Thyroid gland (tissue), 4 donors: ENCODE measurements around the gene EXOC4. TPM values are rescaled to one million over a fixed set of nuclear protein-coding genes. Genes with fewer than 3 reads are reported as not detected.

ENCODE experiments used
- DNase-seq, 2 donors: peaks; one replicate each; pipeline ENCODE4 v3.0.0-alpha.2; 2019
- H3K27ac ChIP-seq, 3 donors: fragments of 200-600 bp; sonication (generic); 1 replicate in 2 of 3; 2 replicates in 1 of 3; pipeline ENCODE4 v1.5.1; 2016 to 2019; ENCODE audit warnings: mild to moderate bottlenecking in 1 of 3, moderate library complexity in 1 of 3
- H3K27me3 ChIP-seq: fragments of 200-600 bp; sonication (generic); one replicate; pipeline ENCODE4 v1.5.1; 2019
- H3K36me3 ChIP-seq, 2 donors: fragments of 200-600 bp; sonication (generic); one replicate each; pipeline ENCODE4 v1.5.1; 2016 to 2019
- H3K4me1 ChIP-seq, 2 donors: fragments of 200-600 bp; sonication (generic); one replicate each; pipeline ENCODE4 v1.5.1; 2017 to 2019
- H3K4me3 ChIP-seq, 3 donors: fragments of 200-600 bp; sonication (generic); replicated peaks in 1 of 3; 1 replicate in 2 of 3; 2 replicates in 1 of 3; pipeline ENCODE4 v1.5.1; 2016; ENCODE audit warnings: mild to moderate bottlenecking in 1 of 3
- H3K9me3 ChIP-seq: fragments of 200-600 bp; sonication (generic); one replicate; pipeline ENCODE4 v1.5.1; 2017
- CTCF ChIP-seq, 6 experiments: fragments of 200-600 bp in 3 of 6; fragments of 450-650 bp in 3 of 6; sonication (generic) in 3 of 6; IDR thresholded peaks; one replicate each; pipeline ENCODE4 v1.5.1; 2016 to 2019; ENCODE audit warnings: antibody characterized with exemption in 6 of 6, mild to moderate bottlenecking in 2 of 6, inconsistent platforms in 1 of 6, moderate library complexity in 1 of 6
- POLR2A ChIP-seq, 2 donors: fragments of 450-650 bp; IDR thresholded peaks; one replicate each; pipeline ENCODE4 v1.6.1; 2017; ENCODE audit warnings: antibody characterized with exemption in 2 of 2, mild to moderate bottlenecking in 2 of 2, moderate library complexity in 1 of 2
- WGBS, 2 donors: methylation state at CpG; one replicate each; pipeline ENCODE4 v1.1.5; 2017; 5-methylcytosine and 5-hydroxymethylcytosine counted together
- intact Hi-C: fragments of 100-400 bp; cut with DNase I; formaldehyde crosslinking; loops from one replicate; pipeline ENCODE4 v1.15.1; 2023
- total RNA-seq, 4 donors: library from RNA; depleted of rRNA; stranded (reverse); fragments of >200 nt; gene quantifications; one replicate each; pipeline ENCODE4 v1.2.3, GENCODE V29; 2016

EXOC4 gene
- total RNA-seq, 4 donors from 2014 or later: 74.0 to 116 (median 107) TPM

DNA sequence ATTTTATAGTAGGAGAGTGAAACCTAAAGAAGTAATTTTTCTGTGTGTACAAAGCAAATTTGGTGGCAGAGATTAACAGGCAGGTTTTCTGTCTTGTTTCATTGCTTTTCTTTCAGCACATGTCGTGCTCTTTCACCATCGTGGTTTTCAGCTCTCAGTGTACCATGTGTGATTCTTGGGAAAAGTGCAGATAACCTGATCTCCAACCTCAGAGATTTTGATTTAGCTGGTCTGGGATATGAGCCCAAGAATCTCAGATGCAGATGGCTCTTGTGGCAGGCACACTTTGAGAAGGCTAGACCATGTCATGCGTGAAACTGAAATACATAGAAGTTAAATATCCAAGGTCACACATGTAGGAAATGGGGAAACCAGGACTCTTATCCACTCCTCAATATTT is 317.4 kb downstream of the EXOC4 start:
- H3K4me3 ChIP-seq: no peak overlapping the region

DNA sequence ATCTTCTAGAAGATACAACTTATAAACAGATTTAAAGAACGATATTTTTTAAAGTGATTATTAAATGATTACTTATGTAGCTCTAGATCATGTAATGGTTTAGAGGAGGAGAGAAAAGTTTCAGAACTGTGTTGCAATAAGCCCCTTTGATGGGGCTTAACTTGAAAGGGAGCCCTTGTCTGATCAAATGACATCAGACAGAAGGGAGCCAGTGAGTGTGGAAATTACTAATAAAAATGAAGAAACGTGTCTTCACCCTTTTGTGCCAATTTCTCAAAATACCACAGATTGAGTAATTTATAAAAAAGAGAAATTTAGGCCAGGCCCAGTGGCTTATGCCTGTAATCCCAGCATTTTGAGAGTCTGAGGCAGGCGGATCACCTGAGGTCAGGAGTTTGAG is 318.2 kb downstream of the EXOC4 start:
- no peak for DNase-seq

More for the DNA sequence above, 317.4 kb downstream of the EXOC4 start:
- DNase-seq: no peak
- Histone ChIP-seq H3K27ac (no peak overlapping the region), H3K36me3 (no peaks in the 10 kb centered on the region), H3K9me3 (no peaks in the 10 kb centered on the region), H3K4me1 (no peaks in the 10 kb centered on the region), H3K27me3 (no peaks in the 10 kb centered on the region)
- 96 to 97% methylated on average over 3 of the region's 3 CpGs for WGBS, 2 donors
- intact Hi-C loops: no loop called here
- TF ChIP-seq POLR2A (IDR thresholded peaks at IDR 0.05) (no peak), CTCF (IDR thresholded peaks at IDR 0.05) (no peak)

DNA sequence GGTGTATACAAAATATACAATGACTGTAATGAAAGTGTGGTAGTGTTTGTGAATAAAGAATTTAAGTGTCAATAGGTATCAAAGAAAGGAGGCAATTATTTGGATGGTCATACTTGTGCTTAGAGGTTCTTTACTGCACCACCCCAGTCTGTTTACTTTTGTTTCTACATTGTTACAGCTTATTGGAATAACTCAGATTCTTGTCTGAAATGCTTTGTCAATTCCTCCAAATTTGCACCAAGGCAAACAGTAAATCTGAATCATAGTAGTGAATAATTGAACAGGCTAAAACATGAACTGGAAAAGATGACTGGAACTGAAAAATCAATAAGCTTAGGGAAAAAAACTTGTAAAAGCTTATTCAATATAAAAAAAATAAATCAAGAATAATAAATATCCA is 319.2 kb downstream of the EXOC4 start:
- TF ChIP-seq CTCF (IDR thresholded peaks at IDR 0.05): no peak
- TF ChIP-seq POLR2A (IDR thresholded peaks at IDR 0.05): no peak
- DNase-seq: no peak
- H3K27me3 ChIP-seq: no peaks in the 10 kb centered on the region

More for the DNA sequence above, 318.2 kb downstream of the EXOC4 start:
- Histone ChIP-seq H3K36me3 (no peaks in the 10 kb centered on the region), H3K27me3 (no peaks in the 10 kb centered on the region), H3K27ac (no peak overlapping the region), H3K4me3 (no peak overlapping the region), H3K9me3 (no peaks in the 10 kb centered on the region), H3K4me1 (no peaks in the 10 kb centered on the region)
- intact Hi-C loops: no loop called here
- 85 to 95% methylated on average over 3 of the region's 3 CpGs for WGBS, 2 donors
- TF ChIP-seq CTCF (IDR thresholded peaks at IDR 0.05) (no peak), POLR2A (IDR thresholded peaks at IDR 0.05) (no peak)

GRCh38 chr7:133572843-133573242 is 320.0 kb downstream of the EXOC4 start:
- no peaks in the 10 kb centered on the region for H3K27me3 ChIP-seq
- no peaks in the 10 kb centered on the region for H3K36me3 ChIP-seq
- DNase-seq: no peak
- 95 to 98% methylated on average over 1 of the region's 1 CpG for WGBS, 2 donors
- H3K4me1 ChIP-seq: no peaks in the 10 kb centered on the region
- H3K27ac ChIP-seq: no peak overlapping the region
- TF ChIP-seq CTCF (IDR thresholded peaks at IDR 0.05): no peak
- no peak for TF ChIP-seq POLR2A (IDR thresholded peaks at IDR 0.05)
- H3K9me3 ChIP-seq: no peaks in the 10 kb centered on the region
- intact Hi-C loops: no loop called here
- no peak overlapping the region for H3K4me3 ChIP-seq

More for the DNA sequence above, 319.2 kb downstream of the EXOC4 start:
- Histone ChIP-seq H3K27ac (no peak overlapping the region), H3K4me1 (no peaks in the 10 kb centered on the region), H3K4me3 (no peak overlapping the region), H3K9me3 (no peaks in the 10 kb centered on the region), H3K36me3 (no peaks in the 10 kb centered on the region)
- intact Hi-C loops: no loop called here

DNA sequence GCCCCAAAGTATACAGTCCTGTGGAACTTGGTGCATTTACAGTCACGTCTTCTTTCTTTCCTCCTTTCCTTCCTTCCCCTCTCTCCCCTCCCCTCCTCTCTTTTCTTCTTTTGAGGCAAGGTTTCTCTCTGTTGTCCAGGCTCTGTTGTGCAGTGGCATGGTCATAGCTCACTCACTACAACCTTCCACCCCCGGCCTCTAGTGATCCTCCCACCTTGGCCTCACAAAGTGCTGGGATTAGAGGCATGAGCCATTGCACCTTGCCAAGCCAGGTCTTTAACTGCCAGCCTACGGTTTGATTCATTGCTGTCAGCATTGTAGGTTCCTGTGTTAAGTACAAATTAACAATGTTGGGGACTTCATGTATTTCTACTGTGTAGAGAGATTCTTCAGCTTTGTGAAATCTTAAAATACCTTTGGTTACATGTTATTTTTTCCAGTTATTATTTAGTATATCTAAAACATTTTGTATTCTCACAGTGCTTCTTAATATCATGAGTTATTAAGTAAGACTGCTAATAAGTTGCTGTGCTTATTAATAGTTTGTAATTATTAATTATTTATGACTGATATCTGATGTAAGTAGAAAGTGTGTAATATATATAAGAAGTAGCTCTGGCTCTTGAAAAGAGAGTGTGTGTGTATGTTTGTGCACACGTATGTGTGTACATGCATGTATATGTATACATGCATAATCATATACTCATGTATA is 320.8 kb downstream of the EXOC4 start:
- intact Hi-C loops: no loop called here

More for the DNA sequence above, 320.8 kb downstream of the EXOC4 start:
- DNase-seq: no peak
- Histone ChIP-seq H3K4me1 (no peaks in the 10 kb centered on the region), H3K9me3 (no peaks in the 10 kb centered on the region), H3K27me3 (no peaks in the 10 kb centered on the region), H3K36me3 (no peaks in the 10 kb centered on the region), H3K27ac (no peak overlapping the region), H3K4me3 (no peak overlapping the region)
- TF ChIP-seq CTCF (IDR thresholded peaks at IDR 0.05): no peak
- no peak for TF ChIP-seq POLR2A (IDR thresholded peaks at IDR 0.05)
- 91 to 94% methylated on average over 4 of the region's 4 CpGs for WGBS, 2 donors
